Glutamatergic neuron (in vitro differentiated cells): ENCODE results near the gene F13A1. TPM values are rescaled to one million over a fixed set of nuclear protein-coding genes. Genes with fewer than 3 reads are reported as not detected.

Experiments used
- DNase-seq: peaks from one replicate; pipeline ENCODE4 v3.0.0; 2022
- H3K27ac Mint-ChIP-seq: one replicate; pipeline ENCODE4 v1.8.0; 2020; ENCODE audit warnings: mild to moderate bottlenecking, mixed read lengths, inconsistent platforms; ENCODE audit not compliant: unreplicated experiment
- H3K27me3 Mint-ChIP-seq: one replicate; pipeline ENCODE4 v1.8.0; 2020; ENCODE audit warnings: mild to moderate bottlenecking, moderate library complexity, mixed read lengths, inconsistent platforms; ENCODE audit not compliant: unreplicated experiment
- H3K36me3 Mint-ChIP-seq: one replicate; pipeline ENCODE4 v1.8.0; 2020; ENCODE audit warnings: mild to moderate bottlenecking, mixed read lengths, inconsistent platforms; ENCODE audit not compliant: unreplicated experiment
- H3K4me1 Mint-ChIP-seq: one replicate; pipeline ENCODE4 v1.8.0; 2020; ENCODE audit warnings: mild to moderate bottlenecking, low read depth, mixed read lengths, inconsistent platforms; ENCODE audit not compliant: unreplicated experiment
- H3K4me3 Mint-ChIP-seq: one replicate; pipeline ENCODE4 v1.8.0; 2020; ENCODE audit warnings: mild to moderate bottlenecking, mixed read lengths, inconsistent platforms; ENCODE audit not compliant: unreplicated experiment
- H3K9me3 Mint-ChIP-seq: one replicate; pipeline ENCODE4 v1.8.0; 2020; ENCODE audit warnings: mild to moderate bottlenecking, moderate library complexity, mixed read lengths, inconsistent platforms; ENCODE audit not compliant: unreplicated experiment
- total RNA-seq: library from RNA; stranded (reverse); fragmentation: NEBNext Ultra II Directional; extraction: Animal tissue kit (Norgen Biotek cat#: 25700); gene quantifications from one replicate; pipeline ENCODE4 v1.2.1, GENCODE V29; 2021; ENCODE audit not compliant: unreplicated experiment
- TF ChIP-seq, protein P1 (sequence below): fragments of 200-600 bp; sonication (generic); IDR thresholded peaks from one replicate; pipeline ENCODE4 v1.5.0; 2021; ENCODE audit not compliant: partially characterized antibody, unreplicated experiment

F13A1 gene
- total RNA-seq, 1 donor from 2014 or later: not detected

DNA sequence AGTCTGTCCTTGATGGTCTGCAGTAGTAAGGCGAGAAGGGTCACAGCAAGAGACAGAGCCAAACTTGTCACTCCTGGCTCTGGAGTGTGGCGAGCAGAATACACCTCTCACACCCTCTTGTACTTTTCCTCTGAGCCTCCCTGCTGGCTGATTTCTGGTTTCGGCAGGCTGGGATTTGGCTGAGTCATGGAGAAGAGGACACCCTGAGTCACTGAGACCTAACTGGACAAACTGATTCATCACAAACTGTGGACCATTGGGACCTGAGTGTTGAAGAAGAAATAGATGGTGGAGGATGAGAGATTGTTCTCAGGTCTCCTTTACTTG lies 101.7 kb downstream of the F13A1 start:
- Mint-ChIP-seq H3K4me3 (no peak overlapping the region), H3K4me1 (peaks cover 5% of the 10 kb centered on the region), H3K36me3 (no peaks in the 10 kb centered on the region), H3K27ac (no peak overlapping the region), H3K9me3 (no peaks in the 10 kb centered on the region), H3K27me3 (peaks cover 5% of the 10 kb centered on the region)
- DNase-seq: no peak
- TF ChIP-seq, protein P1, sequence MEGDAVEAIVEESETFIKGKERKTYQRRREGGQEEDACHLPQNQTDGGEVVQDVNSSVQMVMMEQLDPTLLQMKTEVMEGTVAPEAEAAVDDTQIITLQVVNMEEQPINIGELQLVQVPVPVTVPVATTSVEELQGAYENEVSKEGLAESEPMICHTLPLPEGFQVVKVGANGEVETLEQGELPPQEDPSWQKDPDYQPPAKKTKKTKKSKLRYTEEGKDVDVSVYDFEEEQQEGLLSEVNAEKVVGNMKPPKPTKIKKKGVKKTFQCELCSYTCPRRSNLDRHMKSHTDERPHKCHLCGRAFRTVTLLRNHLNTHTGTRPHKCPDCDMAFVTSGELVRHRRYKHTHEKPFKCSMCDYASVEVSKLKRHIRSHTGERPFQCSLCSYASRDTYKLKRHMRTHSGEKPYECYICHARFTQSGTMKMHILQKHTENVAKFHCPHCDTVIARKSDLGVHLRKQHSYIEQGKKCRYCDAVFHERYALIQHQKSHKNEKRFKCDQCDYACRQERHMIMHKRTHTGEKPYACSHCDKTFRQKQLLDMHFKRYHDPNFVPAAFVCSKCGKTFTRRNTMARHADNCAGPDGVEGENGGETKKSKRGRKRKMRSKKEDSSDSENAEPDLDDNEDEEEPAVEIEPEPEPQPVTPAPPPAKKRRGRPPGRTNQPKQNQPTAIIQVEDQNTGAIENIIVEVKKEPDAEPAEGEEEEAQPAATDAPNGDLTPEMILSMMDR: no peak

DNA sequence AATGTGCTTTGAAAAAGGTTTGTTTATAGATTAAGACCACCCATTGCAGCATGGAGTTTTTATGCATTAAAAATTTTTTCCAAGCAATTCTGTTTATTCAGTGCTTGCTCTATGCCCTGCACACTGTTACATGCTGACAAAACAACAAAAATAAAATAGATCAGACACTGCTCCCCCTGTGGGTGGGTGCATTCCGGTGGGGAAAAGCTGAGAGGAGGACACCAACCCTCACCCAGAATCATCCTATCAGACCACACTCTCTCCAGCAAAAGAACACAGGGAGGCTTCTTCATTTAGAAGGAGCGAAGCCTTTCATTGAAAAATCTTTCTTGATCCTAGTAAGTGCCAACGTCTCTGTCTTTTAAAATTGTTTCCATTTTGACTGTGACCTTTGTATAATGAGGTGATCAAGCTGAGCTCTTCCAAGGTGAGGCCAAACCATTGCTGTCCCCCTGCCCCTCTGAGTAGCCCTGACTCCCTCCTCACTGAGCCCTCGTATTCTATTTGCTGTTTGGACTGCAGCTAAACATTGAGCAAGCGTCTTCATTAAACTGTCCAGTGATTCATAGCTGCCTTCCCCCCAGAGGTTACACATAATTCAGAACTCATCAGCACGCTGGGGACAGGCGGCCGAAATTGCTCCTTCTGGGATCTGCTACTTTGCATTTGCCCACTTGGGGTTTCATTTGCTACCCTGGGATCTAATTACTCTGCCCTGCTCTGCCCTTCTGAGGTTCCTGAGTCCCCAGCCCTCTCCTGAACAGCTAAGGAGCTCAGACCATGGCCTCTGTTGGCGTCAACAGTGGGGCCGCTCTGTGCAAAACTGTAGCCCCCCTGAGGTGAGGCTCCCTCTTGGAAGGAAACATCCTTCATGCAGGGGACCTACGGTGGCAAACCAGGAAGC lies 102.4 kb downstream of the F13A1 start:
- DNase-seq: no peak
- H3K36me3 Mint-ChIP-seq: no peaks in the 10 kb centered on the region
- no peak overlapping the region for H3K27ac Mint-ChIP-seq
- H3K4me1 Mint-ChIP-seq: peaks cover 5% of the 10 kb centered on the region
- no peak overlapping the region for H3K4me3 Mint-ChIP-seq
- H3K9me3 Mint-ChIP-seq: no peaks in the 10 kb centered on the region
- H3K27me3 Mint-ChIP-seq: peaks cover 5% of the 10 kb centered on the region
- TF ChIP-seq, protein P1: no peak

DNA sequence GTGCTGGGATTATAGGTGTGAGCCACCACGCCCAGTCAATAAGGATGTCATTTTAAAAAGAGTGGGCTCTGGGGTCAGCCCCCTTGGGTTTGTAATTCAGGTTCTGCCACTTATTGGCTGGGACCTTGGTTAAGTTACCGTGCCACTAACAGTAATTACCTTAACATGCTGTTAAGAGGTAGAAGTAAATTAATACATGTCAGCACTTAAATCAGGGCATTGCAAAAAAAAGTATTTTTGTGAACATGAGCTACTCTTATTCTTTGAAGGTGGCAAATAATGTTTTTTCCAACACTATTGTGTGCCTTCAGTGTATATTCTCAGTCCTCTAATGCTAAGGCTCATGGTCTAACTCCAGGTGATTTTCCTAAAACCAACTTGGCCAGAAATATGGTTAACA lies 109.5 kb downstream of the F13A1 start:
- Mint-ChIP-seq H3K27ac (no peak overlapping the region), H3K36me3 (peaks cover 11% of the 10 kb centered on the region), H3K9me3 (peaks cover 1% of the 10 kb centered on the region), H3K4me1 (no peaks in the 10 kb centered on the region), H3K4me3 (no peak overlapping the region), H3K27me3 (peaks cover 3% of the 10 kb centered on the region)
- no peak for DNase-seq
- TF ChIP-seq, protein P1: no peak

DNA sequence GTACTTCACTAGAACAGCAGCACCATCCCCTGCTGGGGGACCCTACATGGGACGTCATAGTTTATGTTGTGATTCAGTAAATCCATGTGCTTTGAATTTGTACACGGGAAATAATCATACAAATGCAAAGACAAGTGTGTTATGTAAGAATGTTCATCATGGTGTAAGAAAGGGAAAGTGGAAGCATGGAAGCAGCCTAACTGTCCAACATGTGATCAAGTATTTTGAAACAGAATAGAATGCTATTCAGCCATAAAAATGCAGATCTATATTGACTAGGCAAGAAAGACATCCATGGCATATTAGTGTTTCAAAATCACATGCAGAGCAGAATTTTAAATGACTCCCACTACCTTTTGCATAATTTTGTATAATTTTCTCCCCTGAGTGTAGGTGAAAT lies 117.6 kb downstream of the F13A1 start:
- Mint-ChIP-seq H3K27me3 (peaks cover 2% of the 10 kb centered on the region), H3K9me3 (peaks cover 5% of the 10 kb centered on the region), H3K36me3 (peaks cover 5% of the 10 kb centered on the region), H3K4me1 (no peaks in the 10 kb centered on the region), H3K27ac (no peak overlapping the region), H3K4me3 (no peak overlapping the region)
- no peak for DNase-seq
- TF ChIP-seq, protein P1: no peak

DNA sequence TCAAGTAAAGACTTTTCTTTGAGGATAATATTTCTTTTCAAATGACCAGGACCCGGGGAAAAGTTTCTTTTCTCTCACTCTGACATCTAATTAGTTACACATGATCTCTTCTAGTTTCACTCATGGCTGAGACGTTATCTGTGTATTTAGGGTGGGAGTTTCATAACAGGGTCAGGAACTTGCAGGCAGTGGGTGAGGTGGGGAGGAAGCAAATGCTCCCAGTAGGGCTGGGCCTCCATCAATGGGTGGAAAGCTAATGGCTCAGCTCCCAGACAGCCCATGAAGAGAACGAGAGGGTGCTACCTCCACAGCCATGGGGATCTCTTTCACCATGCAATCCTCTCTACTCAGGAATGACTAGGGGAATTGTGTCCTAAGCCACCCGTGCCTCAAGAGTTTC lies 119.3 kb downstream of the F13A1 start:
- Mint-ChIP-seq H3K36me3 (peaks cover 5% of the 10 kb centered on the region), H3K4me3 (no peak overlapping the region), H3K27me3 (peaks cover 2% of the 10 kb centered on the region), H3K9me3 (peaks cover 5% of the 10 kb centered on the region), H3K4me1 (no peaks in the 10 kb centered on the region), H3K27ac (no peak overlapping the region)
- no peak for DNase-seq
- TF ChIP-seq, protein P1: no peak
